Anterior cingulate cortex (tissue), 58 donors: Measurements from ENCODE around the gene JMJD8.
A peak's percentile ranks its signal among the peaks of the same experiment; 100 is the strongest.

Experiments used
- DNase-seq, 58 donors: peaks; one replicate each; lab custom pipeline; 2025; lab: John Stamatoyannopoulos, UW

The JMJD8 gene

GRCh38 chr16:710500-711075 lies 26.5 kb upstream of the JMJD8 start:
- no peak for DNase-seq

- peak in 57 of 58 donors; percentile 28 to 95 (median 83) for DNase-seq
Measured at GRCh38 chr16:709566-710499, 25.7 kb upstream of the JMJD8 start.

- DNase-seq = no peak
Measured at GRCh38 chr16:708959-709358, 24.8 kb upstream of the JMJD8 start.

DNA sequence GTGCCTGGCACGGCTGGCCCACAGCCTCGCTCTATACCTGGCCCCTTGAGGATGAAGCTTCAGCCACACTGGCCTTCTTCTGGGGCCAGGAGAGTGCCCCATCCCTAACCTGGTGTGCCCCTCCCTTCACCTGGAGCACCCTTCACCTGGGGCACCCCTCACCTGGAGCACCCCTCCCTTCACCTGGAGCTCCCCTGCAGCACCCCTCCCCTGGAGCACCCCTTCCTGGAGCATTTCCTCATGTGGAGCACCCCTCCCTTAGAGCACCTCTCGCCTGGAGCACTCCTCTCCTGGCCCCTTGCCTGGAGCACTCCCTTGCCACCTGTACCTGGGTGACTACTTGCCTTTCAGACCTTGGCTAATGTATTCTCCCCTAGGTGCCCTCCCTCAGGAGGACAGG lies 23.9 kb upstream of the JMJD8 start:
- DNase-seq = no peak

DNA sequence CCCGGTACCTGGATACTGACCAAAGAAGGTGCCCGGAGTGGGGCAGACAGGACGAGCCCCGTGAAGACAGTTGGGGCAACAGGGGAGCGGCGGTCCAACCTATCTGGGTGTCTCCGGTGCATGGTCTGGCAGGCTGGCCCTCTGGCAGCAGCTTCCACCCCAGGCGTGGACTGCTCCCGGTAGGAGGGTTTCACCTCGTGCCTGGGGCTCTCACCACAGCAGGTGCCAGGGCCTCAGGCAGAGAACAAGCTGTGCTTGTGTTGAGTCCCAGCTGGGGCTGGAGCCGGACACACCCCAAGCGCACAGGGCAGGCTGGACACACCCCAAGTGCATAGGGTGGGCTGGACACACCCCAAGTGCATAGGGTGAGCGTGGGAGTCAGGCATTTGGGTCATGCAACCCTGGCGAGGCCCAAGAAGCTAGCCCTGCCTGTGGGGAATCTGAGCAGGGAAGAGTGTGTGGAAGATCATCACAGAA lies 23.0 kb upstream of the JMJD8 start:
- DNase-seq = no peak

DNA sequence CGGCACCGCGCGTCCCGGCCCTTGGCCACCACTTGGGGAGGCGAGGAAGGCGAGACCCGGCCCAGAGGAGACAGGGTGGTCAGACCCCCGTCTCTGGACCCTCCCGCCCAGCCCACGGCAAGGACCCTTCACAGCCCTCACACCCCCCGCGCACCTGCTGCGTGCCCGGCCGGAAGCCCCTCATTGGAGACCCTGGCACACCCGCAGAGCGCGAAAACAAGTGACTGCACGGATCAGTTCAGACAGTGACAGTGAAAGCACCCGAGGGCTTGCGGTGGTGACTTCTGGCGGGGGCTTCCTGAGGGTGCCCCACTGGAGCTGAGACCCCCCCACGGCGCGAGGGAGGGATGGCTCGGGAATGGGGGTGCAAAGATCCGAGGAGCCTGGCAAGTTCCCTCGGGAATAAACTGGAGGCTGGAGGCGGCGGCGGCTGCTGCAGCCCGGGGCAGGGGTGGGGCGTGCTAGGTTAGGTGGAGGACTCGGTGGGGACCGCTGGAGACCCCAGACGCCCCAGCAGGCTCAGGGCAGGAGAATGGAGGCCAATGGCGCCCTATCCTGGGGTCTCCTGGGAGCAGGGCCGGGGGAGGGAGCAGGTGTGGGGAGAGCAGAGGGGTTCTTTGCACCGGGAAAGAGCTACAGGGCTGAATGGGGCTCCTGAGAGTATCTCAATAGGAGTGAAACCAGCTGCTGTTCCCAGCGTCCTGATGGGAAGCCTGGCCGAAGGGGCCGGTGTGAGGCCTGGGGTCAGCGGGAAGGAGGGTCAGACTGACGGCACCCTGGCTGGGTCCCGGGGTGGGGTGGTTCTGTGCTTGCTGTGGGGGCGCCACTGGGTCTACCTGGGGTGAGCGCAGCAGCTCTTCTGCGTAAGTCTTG lies 22.3 kb upstream of the JMJD8 start:
- DNase-seq = no peak

DNA sequence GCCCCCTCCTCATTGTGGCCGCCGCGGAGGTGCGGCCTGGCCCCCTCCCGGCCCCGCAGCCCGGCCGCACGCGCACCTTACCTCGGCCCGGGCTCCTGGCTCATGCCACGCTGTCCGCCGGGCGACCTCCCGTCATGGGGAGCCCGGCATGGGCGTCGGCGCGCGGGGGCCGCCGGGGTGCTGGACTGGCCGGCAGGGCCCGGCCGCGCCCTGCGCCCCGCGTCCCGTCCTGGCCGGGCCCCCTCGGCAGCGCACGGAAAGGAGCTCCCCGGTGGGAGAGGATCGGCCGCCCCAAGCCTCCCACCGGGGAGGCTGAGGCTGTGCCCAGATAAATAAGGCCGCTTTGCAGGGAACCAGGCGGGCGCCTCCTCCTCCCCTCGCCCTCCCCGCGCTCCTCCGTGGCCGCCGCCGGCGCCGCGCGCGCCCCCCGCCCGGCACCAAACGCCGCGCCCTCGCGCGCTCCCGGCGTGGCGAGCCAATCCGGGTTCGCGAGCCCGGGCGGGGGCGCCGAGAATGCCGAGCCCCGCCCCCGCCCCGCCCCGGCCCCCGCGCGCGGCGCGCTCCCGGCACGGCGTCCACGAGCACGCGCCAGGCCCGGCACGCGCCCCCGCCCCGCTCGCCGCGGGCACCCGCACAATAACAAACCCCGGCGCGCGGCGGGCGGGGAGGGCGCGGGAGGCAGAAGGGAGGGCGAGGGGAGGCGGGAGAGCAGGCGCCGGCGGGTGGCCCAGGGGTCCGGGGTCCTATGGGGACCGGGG lies 21.5 kb upstream of the JMJD8 start, which contains the start of gene FBXL16:
TSS of gene FBXL16 (minus strand) at position 371 of the 758 bp plus-strand sequence. CDS start 8,396 bp downstream, outside the sequence.
- DNase-seq = peak in 46 of 58 donors; percentile 20 to 85 (median 57)

DNA sequence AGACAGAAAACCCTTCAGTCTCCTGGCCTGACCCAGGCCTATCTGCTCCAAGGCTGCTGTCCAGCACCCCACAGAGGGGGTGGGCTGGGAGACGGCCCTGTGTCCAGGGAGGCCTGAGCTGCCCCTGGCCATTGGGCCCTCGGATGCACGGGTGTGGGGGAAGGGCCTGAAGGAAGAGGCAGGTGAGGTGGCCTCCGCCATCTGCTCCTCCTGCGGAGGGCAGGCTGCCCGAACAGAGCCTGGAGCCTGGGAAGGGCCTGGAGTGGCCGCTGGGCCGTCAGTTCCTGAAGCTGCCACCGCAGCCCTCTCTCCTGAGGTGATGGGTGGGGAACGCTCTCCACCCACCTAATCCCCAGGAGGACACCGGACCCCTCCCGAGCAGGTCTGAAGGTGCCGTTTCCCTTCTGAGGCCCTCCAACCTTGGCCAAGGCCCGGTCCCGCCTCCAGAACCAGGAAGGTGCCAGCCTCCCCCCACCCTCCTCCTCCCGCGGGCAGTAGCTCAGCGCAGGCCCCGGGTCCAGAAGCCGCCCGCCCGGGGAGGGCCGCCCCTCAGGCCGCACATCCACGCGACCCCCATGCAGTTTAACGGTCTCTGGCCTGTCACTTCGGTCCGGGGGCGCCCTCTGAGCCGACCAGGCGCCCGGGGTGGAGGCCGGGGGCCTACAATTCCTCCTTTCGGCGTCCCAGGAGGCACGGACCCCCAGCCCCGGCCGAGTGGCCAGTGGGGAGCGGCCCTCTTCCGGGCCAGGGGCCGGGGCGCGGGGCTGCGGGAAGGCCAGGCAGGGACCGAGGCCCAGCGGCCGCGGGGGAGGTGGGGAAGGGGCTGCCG lies 20.6 kb upstream of the JMJD8 start:
- no peak for DNase-seq

GRCh38 chr16:704047-704446 lies 19.9 kb upstream of the JMJD8 start:
- no peak for DNase-seq

DNA sequence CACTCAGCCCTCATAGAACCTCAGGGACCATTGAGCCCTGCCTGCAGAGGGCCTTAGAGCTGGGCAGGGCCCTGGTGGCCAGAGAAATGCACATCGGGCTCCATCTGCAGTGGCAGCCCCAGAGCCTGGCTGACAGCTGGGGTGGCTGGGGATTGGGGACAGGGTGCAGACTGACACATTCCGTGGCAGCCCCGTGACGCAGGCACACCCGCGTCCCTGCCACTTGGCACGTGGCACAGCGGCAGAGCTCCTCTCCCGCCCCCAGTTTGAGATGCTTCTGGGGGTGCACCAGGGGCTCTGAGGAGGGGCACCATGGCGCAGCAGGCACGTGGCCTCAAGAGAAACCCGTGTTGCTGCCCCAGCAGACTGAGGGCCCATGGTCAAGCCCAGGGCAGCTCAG lies 19.3 kb upstream of the JMJD8 start:
- peak in 10 of 58 donors; percentile 18 to 68 (median 36) for DNase-seq

DNA sequence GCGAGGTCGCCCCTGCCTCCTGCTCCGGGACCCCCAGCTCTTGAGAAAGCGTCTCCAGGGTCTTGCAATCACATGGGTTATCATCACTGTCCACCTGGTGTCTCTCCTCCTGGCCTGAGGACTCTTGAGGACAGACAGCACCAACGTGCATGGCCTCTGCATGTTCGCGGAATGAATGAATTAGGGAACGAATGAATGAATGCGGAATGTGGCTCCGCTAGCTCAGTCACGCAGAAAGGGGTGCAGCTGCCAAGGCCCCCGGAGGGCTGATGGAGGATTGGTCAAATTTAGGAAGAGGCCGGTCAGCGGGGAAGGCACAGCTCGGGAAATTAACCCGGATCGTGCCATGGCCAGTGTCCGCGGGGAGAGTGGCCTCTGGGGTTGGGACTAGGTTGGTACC lies 18.2 kb upstream of the JMJD8 start:
- no peak for DNase-seq

GRCh38 chr16:700684-701584 lies 16.8 kb upstream of the JMJD8 start:
- peak in 3 of 58 donors; percentile 23 to 29 (median 25) for DNase-seq

- DNase-seq = no peak
Measured at GRCh38 chr16:698911-699671, 15.0 kb upstream of the JMJD8 start.

DNA sequence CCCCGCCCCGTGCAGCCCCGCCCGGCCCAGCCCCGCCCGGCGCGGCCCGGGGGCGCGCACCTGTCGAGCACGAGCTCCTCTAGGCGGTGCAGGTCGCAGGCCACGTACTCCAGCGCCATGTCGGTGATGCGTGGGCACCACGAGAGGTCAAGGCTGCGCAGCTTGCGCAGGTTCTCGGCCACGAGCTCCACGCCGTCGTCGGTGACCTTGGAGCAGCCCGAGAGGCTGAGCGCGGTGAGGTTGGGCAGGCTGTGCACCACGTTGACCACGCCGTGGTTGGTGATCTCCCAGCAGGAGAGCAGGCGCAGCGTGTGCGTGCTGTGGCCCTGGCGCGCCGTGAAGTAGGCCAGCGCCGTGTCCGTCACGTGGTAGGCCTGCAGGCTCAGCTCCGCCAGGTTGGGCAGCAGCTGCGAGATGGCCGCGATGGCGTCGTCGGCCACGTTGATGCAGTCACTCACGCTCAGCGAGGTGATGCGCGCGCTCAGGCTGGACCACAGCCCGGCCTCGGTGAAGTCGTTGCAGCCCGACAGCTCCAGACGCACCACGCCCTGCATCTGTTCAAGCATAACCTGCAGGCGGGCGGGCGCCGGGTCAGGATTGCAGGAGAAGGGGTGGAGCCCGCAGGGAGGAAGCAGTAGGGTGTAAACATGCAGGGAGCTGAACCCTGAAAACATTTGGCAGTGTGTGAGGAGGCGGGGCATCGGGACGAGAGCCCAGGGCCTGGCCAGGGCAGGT lies 11.4 kb upstream of the JMJD8 start:
- DNase-seq = peak in 23 of 58 donors; percentile 11 to 73 (median 44)

DNA sequence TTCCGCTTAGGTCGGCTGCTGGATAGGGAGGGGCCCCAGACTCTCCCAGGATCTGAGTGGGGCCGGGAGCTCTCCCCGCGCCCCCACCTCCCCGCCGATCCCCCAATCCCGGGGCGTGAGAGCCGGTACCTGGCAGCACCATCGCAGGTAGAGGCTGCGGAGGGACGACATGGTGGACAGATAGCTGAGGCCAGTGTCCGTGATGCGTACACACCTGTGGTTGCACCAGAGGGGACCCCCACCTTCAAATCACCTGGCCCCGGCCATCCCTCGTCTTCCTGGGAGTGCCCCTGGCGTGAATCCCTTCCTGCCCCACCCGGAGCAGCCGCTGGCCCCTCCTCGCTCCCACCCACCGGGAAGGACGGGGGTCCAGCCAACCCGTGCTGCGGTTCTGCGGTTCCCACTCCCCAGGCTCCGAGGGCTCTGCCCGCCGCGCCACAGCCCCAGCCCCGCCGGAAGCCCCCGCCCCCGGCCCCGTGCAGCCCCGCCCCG lies 10.8 kb upstream of the JMJD8 start:
- DNase-seq = no peak

DNA sequence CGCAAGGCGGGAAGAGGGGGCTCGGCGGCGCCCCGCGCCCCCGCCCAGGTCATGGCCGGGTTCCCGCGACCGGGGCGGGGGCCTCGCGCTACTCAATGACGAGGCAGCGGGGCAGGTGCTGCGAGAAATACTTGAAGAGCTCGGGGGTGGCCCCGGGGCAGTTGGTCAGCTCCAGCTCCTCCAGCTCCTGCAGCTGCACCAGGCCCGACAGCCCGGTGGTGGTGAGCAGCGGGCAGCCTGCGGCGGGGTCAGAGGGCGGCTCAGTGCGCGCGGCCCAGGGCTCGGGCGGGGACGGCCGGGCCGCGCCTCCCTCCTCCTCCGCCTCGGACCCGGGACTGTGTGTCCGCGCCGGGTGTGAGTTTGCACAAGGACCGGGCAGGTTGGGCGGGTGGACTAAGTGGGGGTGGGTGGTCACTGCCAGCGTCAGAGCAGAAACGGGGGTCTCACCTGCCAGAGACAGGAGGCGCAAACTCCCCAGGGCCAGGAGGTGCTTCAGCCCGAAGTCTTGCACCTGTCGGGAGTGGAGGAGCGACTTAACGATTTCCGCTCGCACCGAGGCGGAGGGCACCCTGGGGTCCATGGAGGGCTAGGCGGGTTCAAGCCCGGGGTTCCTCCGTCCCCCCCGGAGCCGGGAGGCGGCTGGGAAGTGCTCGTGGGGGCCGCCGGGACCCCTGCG lies 10.2 kb upstream of the JMJD8 start:
- DNase-seq = no peak
